Inferior parietal cortex (tissue), 1 donor: ENCODE measurements around the gene PARD3.

Source experiments
- DNase-seq: peaks from one replicate; pipeline ENCODE4 v3.0.0-alpha.2; 2016; ENCODE audit errors: extremely low spot score

Gene PARD3

GRCh38 chr10:34125702-34126101 lies 689.4 kb downstream of the PARD3 start:
- DNase-seq: no peak

- DNase-seq: no peak
Observed at GRCh38 chr10:34124522-34125035, 690.5 kb downstream of the PARD3 start.

GRCh38 chr10:34121781-34122622 lies 693.1 kb downstream of the PARD3 start:
- no peak for DNase-seq

GRCh38 chr10:34121125-34121753 lies 693.9 kb downstream of the PARD3 start:
- no peak for DNase-seq

- DNase-seq: no peak
Observed at GRCh38 chr10:34119456-34119855, 695.6 kb downstream of the PARD3 start.

GRCh38 chr10:34116681-34117271 lies 698.3 kb downstream of the PARD3 start:
- no peak for DNase-seq

- DNase-seq: no peak
Observed at GRCh38 chr10:34116220-34116641, 698.9 kb downstream of the PARD3 start.

GRCh38 chr10:34114914-34115313 lies 700.2 kb downstream of the PARD3 start:
- no peak for DNase-seq

GRCh38 chr10:34113504-34114225 lies 701.4 kb downstream of the PARD3 start:
- no peak for DNase-seq

GRCh38 chr10:34112171-34112782 lies 702.8 kb downstream of the PARD3 start:
- DNase-seq: no peak

- DNase-seq: no peak
Observed at GRCh38 chr10:34111179-34111578, 703.9 kb downstream of the PARD3 start.

GRCh38 chr10:34109952-34110702 lies 705.0 kb downstream of the PARD3 start:
- no peak for DNase-seq

- DNase-seq: no peak
Observed at GRCh38 chr10:34109495-34109894, 705.6 kb downstream of the PARD3 start.

GRCh38 chr10:34107626-34108516 lies 707.2 kb downstream of the PARD3 start:
- no peak for DNase-seq

GRCh38 chr10:34106356-34106885 lies 708.7 kb downstream of the PARD3 start:
- no peak for DNase-seq

GRCh38 chr10:34104829-34105572 lies 710.1 kb downstream of the PARD3 start:
- no peak for DNase-seq

GRCh38 chr10:34102893-34103506 lies 712.1 kb downstream of the PARD3 start:
- no peak for DNase-seq

- DNase-seq: no peak
Observed at GRCh38 chr10:34102237-34102673, 712.8 kb downstream of the PARD3 start.
